Activated CD4-positive, alpha-beta T cell treated with anti-CD3 and anti-CD28 coated beads, Interleukin-2, amount 10 ng/mL, durations not matched to agents 7 days and 5 days (primary cell): ENCODE results near the gene CLBA1. TPM values are rescaled to one million over a fixed set of nuclear protein-coding genes. Genes with fewer than 3 reads are reported as not detected.
"Not testable (repeated sequence)": the region's sequence is repeated elsewhere in the genome, so short reads cannot be mapped to it uniquely, and the experiment has no call there.

Experiments used
- CTCF ChIA-PET: fragments of 350-600 bp; sonication (Branson Sonifier 250); formaldehyde crosslinking; loops from one replicate; lab custom pipeline; 2021; ENCODE audit warnings: antibody characterized with exemption; lab: Charles Lee
- POLR2A ChIA-PET: fragments of 350-600 bp; sonication (Branson Sonifier 250); formaldehyde crosslinking; loops from one replicate; lab custom pipeline; 2021; ENCODE audit warnings: antibody characterized with exemption; lab: Charles Lee
- DNase-seq: peaks from one replicate; pipeline ENCODE4 v3.0.0-alpha.2; 2020
- H3K27ac Mint-ChIP-seq: one replicate; pipeline ENCODE4 v1.8.0; 2021; ENCODE audit warnings: mild to moderate bottlenecking, moderate library complexity, mixed read lengths
- H3K27me3 Mint-ChIP-seq: one replicate; pipeline ENCODE4 v1.8.0; 2021; ENCODE audit warnings: mixed read lengths
- H3K36me3 Mint-ChIP-seq: one replicate; pipeline ENCODE4 v1.8.0; 2021; ENCODE audit warnings: low read depth, mixed read lengths
- H3K4me1 Mint-ChIP-seq: one replicate; pipeline ENCODE4 v1.8.0; 2021; ENCODE audit warnings: mixed read lengths
- H3K4me3 Mint-ChIP-seq: one replicate; pipeline ENCODE4 v1.8.0; 2021; ENCODE audit warnings: mild to moderate bottlenecking, moderate library complexity, mixed read lengths
- H3K9me3 Mint-ChIP-seq: one replicate; pipeline ENCODE4 v1.8.0; 2021; ENCODE audit warnings: mixed read lengths
- total RNA-seq, 2 experiments: library from RNA; stranded (reverse); gene quantifications; one replicate each; pipeline ENCODE4 v1.2.3, GENCODE V29; 2021

Gene CLBA1
- total RNA-seq, 2 experiments from 2014 or later = 0.60 to 0.77 TPM

GRCh38 chr14:105032451-105032901 is 46.9 kb downstream of the CLBA1 start:
- H3K4me3 Mint-ChIP-seq, DNase-seq, H3K27ac Mint-ChIP-seq, H3K27me3 Mint-ChIP-seq, H3K36me3 Mint-ChIP-seq, H3K9me3 Mint-ChIP-seq, POLR2A ChIA-PET, H3K4me1 Mint-ChIP-seq: not testable (repeated sequence)
- CTCF ChIA-PET = interaction anchor here (0.6 to 1.7 kb wide), 2 partner anchors 13 to 1643 kb away, joined by 3 to 7 read pairs; no protein-coding TSS in a partner anchor

GRCh38 chr14:105033412-105033900 is 47.9 kb downstream of the CLBA1 start:
- not testable (repeated sequence) for H3K27me3 Mint-ChIP-seq, H3K4me1 Mint-ChIP-seq
- CTCF ChIA-PET = interaction anchor here (1.7 kb wide), 1 partner anchor 12 kb away, joined by 7 read pairs; no protein-coding TSS in a partner anchor

GRCh38 chr14:105034315-105035039 is 48.9 kb downstream of the CLBA1 start:
- Mint-ChIP-seq H3K27ac (no peak overlapping the region), H3K27me3 (no peaks in the 10 kb centered on the region), H3K4me3 (no peak overlapping the region), H3K4me1 (peaks cover 3% of the 10 kb centered on the region), H3K9me3 (no peaks in the 10 kb centered on the region), H3K36me3 (no peaks in the 10 kb centered on the region)
- DNase-seq = no peak
- ChIA-PET POLR2A (no interaction called here), CTCF (interaction anchor here (1.7 to 2.2 kb wide), 2 partner anchors 11 kb away, joined by 6 to 7 read pairs; no protein-coding TSS in a partner anchor)

More at GRCh38 chr14:105033412-105033900, 47.9 kb downstream of the CLBA1 start:
- DNase-seq, H3K36me3 Mint-ChIP-seq, H3K9me3 Mint-ChIP-seq, POLR2A ChIA-PET: not testable (repeated sequence)
- H3K4me3 Mint-ChIP-seq = peak overlapping the region; percentile 59
- H3K27ac Mint-ChIP-seq = peak overlapping the region; percentile 70

GRCh38 chr14:105035616-105036015 is 50.0 kb downstream of the CLBA1 start:
- H3K27me3 Mint-ChIP-seq, H3K4me1 Mint-ChIP-seq, H3K27ac Mint-ChIP-seq, DNase-seq, POLR2A ChIA-PET, H3K9me3 Mint-ChIP-seq, H3K4me3 Mint-ChIP-seq, H3K36me3 Mint-ChIP-seq: not testable (repeated sequence)
- CTCF ChIA-PET = interaction anchor here (1.0 to 2.2 kb wide), 2 partner anchors 10 to 62 kb away, joined by 3 to 6 read pairs; no protein-coding TSS in a partner anchor

GRCh38 chr14:105039458-105040205 is 54.0 kb downstream of the CLBA1 start:
- DNase-seq = no peak
- POLR2A ChIA-PET = no interaction called here
- Mint-ChIP-seq H3K27ac (no peak overlapping the region), H3K4me1 (peaks cover 2% of the 10 kb centered on the region), H3K27me3 (peaks cover 4% of the 10 kb centered on the region), H3K4me3 (no peak overlapping the region), H3K9me3 (no peaks in the 10 kb centered on the region), H3K36me3 (no peaks in the 10 kb centered on the region)
- CTCF ChIA-PET = no interaction called here

DNA sequence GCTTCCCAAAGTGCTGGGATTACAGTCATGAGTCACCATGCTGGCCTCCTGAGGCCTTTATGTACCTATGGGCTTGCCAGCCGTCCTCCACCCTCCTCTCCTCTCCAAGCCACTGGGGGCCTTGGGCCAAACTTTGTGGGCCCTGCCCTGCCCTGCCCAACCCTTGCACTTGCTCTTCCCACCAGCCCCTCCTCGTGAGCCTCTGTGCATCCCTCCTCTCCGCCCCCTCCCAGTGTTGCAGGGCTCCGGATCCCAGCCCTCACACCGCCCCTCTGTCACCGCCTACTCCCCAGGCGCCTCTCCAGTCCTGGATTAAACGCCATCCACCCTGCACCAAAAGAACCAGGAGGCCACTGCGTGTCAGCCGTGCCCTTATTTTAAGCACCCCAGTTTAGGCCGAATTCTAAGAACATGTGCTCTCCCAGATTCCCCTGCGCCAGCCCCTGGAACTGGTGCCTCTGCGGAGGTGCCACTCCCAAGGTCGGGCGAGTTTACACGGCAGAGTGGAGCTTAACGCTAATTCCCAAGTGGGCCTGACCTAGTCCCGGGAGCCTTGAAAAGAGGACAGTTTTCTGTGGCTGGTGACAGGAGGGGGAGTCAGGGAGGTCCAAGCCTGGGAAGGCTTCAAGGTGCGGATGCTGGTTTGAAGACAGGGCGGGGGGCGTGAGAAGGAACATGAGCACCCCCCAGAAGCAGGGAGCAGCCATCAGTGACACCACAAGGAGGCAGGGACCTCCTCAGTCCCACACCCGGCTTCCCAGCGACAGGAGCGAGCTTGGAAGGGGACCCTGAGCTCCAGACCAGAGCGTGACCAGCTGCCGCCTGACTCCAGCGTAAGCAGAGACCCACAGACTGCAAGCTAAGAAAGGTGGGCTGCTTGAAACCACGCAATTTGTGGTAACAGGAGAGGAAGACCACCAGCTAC is 56.5 kb downstream of the CLBA1 start:
- Mint-ChIP-seq H3K9me3 (no peaks in the 10 kb centered on the region), H3K36me3 (no peaks in the 10 kb centered on the region), H3K27me3 (peaks cover 4% of the 10 kb centered on the region), H3K4me1 (peaks cover 12% of the 10 kb centered on the region), H3K27ac (no peak overlapping the region), H3K4me3 (no peak overlapping the region)
- POLR2A ChIA-PET = no interaction called here
- CTCF ChIA-PET = interaction anchor here (1.4 to 8.3 kb wide), 3 partner anchors 11 to 69 kb away, joined by 3 to 94 read pairs (median 4); no protein-coding TSS in a partner anchor
- no peak for DNase-seq

- ChIA-PET CTCF (interaction anchor here (1.8 to 8.3 kb wide), 2 partner anchors 12 to 70 kb away, joined by 4 to 94 read pairs; no protein-coding TSS in a partner anchor), POLR2A (no interaction called here)
- peaks cover 4% of the 10 kb centered on the region for H3K27me3 Mint-ChIP-seq
- H3K27ac Mint-ChIP-seq = no peak overlapping the region
- peaks cover 12% of the 10 kb centered on the region for H3K4me1 Mint-ChIP-seq
- DNase-seq = no peak
- no peak overlapping the region for H3K4me3 Mint-ChIP-seq
- H3K36me3 Mint-ChIP-seq = no peaks in the 10 kb centered on the region
- no peaks in the 10 kb centered on the region for H3K9me3 Mint-ChIP-seq
These were observed 57.2 kb downstream of the CLBA1 start for GRCh38 chr14:105042813-105043212.

GRCh38 chr14:105043641-105044040 is 58.1 kb downstream of the CLBA1 start:
- Mint-ChIP-seq H3K4me3 (no peak overlapping the region), H3K9me3 (no peaks in the 10 kb centered on the region), H3K27ac (no peak overlapping the region), H3K27me3 (peaks cover 4% of the 10 kb centered on the region), H3K36me3 (no peaks in the 10 kb centered on the region), H3K4me1 (peaks cover 15% of the 10 kb centered on the region)
- POLR2A ChIA-PET = no interaction called here
- CTCF ChIA-PET = interaction anchor here (1.0 to 8.3 kb wide), 3 partner anchors 13 to 71 kb away, joined by 3 to 94 read pairs (median 4); no protein-coding TSS in a partner anchor
- no peak for DNase-seq

Other genes with a start within 250 kb of the CLBA1 start
- 100 to 1,000 TPM in 1 of 2 experiments, 10 to 100 TPM in 1; 84.7 to 135 TPM for gene SIVA1, start 232.6 kb upstream of the CLBA1 start, total RNA-seq
- 100 to 1,000 TPM; 159 to 166 TPM for gene AKT1, start 190.0 kb upstream of the CLBA1 start, total RNA-seq
- gene ZBTB42, start 184.7 kb upstream of the CLBA1 start, total RNA-seq = 1 to 10 TPM; 4.5 to 5.8 TPM
- gene CEP170B, start 120.5 kb upstream of the CLBA1 start, total RNA-seq = 1 to 10 TPM; 3.0 TPM
- not detected for gene PLD4, start 60.9 kb upstream of the CLBA1 start, total RNA-seq
- not detected for gene AHNAK2, start 7.4 kb upstream of the CLBA1 start, total RNA-seq
- 10 to 100 TPM; 53.0 to 56.6 TPM for gene CDCA4, start 35.3 kb downstream of the CLBA1 start, total RNA-seq
- 10 to 100 TPM; 44.2 to 46.6 TPM for gene GPR132, start 79.6 kb downstream of the CLBA1 start, total RNA-seq
- gene JAG2, start 183.0 kb downstream of the CLBA1 start, total RNA-seq = 1 to 10 TPM; 1.5 TPM
- gene NUDT14, start 195.5 kb downstream of the CLBA1 start, total RNA-seq = 10 to 100 TPM; 18.3 to 21.4 TPM